ENCODE data around the gene TMED8. TPM values are rescaled to one million over a fixed set of nuclear protein-coding genes. Genes with fewer than 3 reads are reported as not detected.

The TMED8 gene
- total and polyA plus RNA-seq, 4 donors: 1.3 to 6.9 (median 4.2) TPM

GRCh38 chr14:77342726-77343397 is 34.0 kb downstream of the TMED8 start:
- H3K27me3 ChIP-seq (ENCODE audit: control insufficient read depth in 4 of 4, insufficient read depth in 4 of 4, low read length in 3 of 4): no peaks in the 10 kb centered on the region
- peaks cover 5 to 27% (median 13%) of the 10 kb centered on the region in 4 donors for H3K36me3 ChIP-seq (ENCODE audit: control insufficient read depth in 4 of 4, insufficient read depth in 3 of 4, low read depth in 1 of 4, low read length in 3 of 4)
- no peak overlapping the region for H3K27ac ChIP-seq (ENCODE audit: low read depth in 1 of 2, low read length in 2 of 2)
- H3K4me3 ChIP-seq (ENCODE audit: low read depth in 1 of 3, low read length in 3 of 3): no peak overlapping the region
- H3K9ac ChIP-seq (ENCODE audit: low read depth in 1 of 2, low read length in 2 of 2): no peak overlapping the region
- 97% methylated on average over 10 of the region's 10 CpGs for WGBS
- DNase-seq (ENCODE audit: low spot score): no peak
- H3K4me1 ChIP-seq (ENCODE audit: control insufficient read depth in 4 of 4, insufficient read depth in 4 of 4, low read length in 3 of 4): no peaks in the 10 kb centered on the region
- no peaks in the 10 kb centered on the region for H3K9me3 ChIP-seq (ENCODE audit: control insufficient read depth in 4 of 4, low read length in 3 of 4)
- no peak for TF ChIP-seq GABPA (IDR thresholded peaks at IDR 0.05 in 1 of 2, conservative IDR thresholded peaks at IDR 0.05 in 1 of 2)
- TF ChIP-seq HNF4A (conservative IDR thresholded peaks at IDR 0.05): no peak
- no peak for TF ChIP-seq FOXA2 (IDR thresholded peaks at IDR 0.05)
- TF ChIP-seq, protein P1, sequence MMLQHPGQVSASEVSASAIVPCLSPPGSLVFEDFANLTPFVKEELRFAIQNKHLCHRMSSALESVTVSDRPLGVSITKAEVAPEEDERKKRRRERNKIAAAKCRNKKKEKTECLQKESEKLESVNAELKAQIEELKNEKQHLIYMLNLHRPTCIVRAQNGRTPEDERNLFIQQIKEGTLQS (IDR thresholded peaks at IDR 0.05): no peak
- no peak for TF ChIP-seq REST (IDR thresholded peaks at IDR 0.05)

DNA sequence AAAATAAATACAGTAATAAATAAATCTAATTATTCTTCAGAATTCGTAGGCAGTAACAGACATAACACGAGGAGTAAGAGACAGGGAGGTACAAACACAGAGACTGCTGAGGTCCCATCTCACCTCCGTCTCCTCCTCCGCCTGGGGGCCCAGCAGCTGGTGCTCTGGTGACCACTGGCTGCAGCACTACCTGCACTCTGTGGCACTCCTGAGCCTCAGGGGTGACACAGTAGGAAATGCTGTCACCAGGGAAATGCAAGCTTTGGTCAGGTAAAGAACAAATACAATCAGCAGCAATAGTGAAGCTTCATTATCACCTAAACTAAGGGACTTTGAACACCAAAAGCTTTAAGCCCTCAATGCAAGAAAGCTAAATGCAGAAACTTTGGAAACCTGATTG is 36.5 kb downstream of the TMED8 start:
- no peaks in the 10 kb centered on the region for H3K27me3 ChIP-seq (ENCODE audit: control insufficient read depth in 4 of 4, insufficient read depth in 4 of 4, low read length in 3 of 4)
- WGBS: 95% methylated on average over 4 of the region's 4 CpGs
- no peak overlapping the region for H3K9ac ChIP-seq (ENCODE audit: low read depth in 1 of 2, low read length in 2 of 2)
- TF ChIP-seq FOXA1 (IDR thresholded peaks at IDR 0.05): no peak
- TF ChIP-seq YY1 (IDR thresholded peaks at IDR 0.05): no peak
- TF ChIP-seq RXRA (IDR thresholded peaks at IDR 0.05): no peak
- no peak for TF ChIP-seq TAF1 (conservative IDR thresholded peaks at IDR 0.05)
- TF ChIP-seq ZBTB33 (IDR thresholded peaks at IDR 0.05): no peak
- no peak for TF ChIP-seq HNF4A (conservative IDR thresholded peaks at IDR 0.05)
- TF ChIP-seq REST (IDR thresholded peaks at IDR 0.05): no peak
- TF ChIP-seq MAX (IDR thresholded peaks at IDR 0.05): no peak
- TF ChIP-seq GABPA (IDR thresholded peaks at IDR 0.05 in 1 of 2, conservative IDR thresholded peaks at IDR 0.05 in 1 of 2): no peak
- no peak for TF ChIP-seq EGR1 (IDR thresholded peaks at IDR 0.05; ENCODE audit: low read depth in 2 of 2)
- TF ChIP-seq, protein P1 (IDR thresholded peaks at IDR 0.05): no peak
- H3K27ac ChIP-seq (ENCODE audit: low read depth in 1 of 2, low read length in 2 of 2): no peak overlapping the region
- H3K4me3 ChIP-seq (ENCODE audit: low read depth in 1 of 3, low read length in 3 of 3): no peak overlapping the region
- peaks cover 0 to 9% (median 0%) of the 10 kb centered on the region in 4 donors for H3K4me1 ChIP-seq (ENCODE audit: control insufficient read depth in 4 of 4, insufficient read depth in 4 of 4, low read length in 3 of 4)
- peaks cover 5 to 27% (median 14%) of the 10 kb centered on the region in 4 donors for H3K36me3 ChIP-seq (ENCODE audit: control insufficient read depth in 4 of 4, insufficient read depth in 3 of 4, low read depth in 1 of 4, low read length in 3 of 4)
- H3K9me3 ChIP-seq (ENCODE audit: control insufficient read depth in 4 of 4, low read length in 3 of 4): no peaks in the 10 kb centered on the region
- no peak for DNase-seq (ENCODE audit: low spot score)

All from liver (tissue), 9 donors.